Psoas muscle (tissue), 8 donors: ENCODE measurements around the gene TYW1. TPM values are rescaled to one million over a fixed set of nuclear protein-coding genes. Genes with fewer than 3 reads are reported as not detected.
"Not testable (repeated sequence)": the region's sequence is repeated elsewhere in the genome, so short reads cannot be mapped to it uniquely, and the experiment has no call there.

Source experiments
- ATAC-seq, 4 donors: fragments of 200-7000 bp; cut with Tn5 transposase; one replicate each; pipeline ENCODE4 v1.9.1; 2020; ENCODE audit warnings: moderate library complexity in 3 of 4, mild to moderate bottlenecking in 2 of 4
- DNase-seq, 2 donors: peaks; one replicate each; pipeline ENCODE4 v3.0.0-alpha.2; 2020
- H3K27ac ChIP-seq: fragments of 200-600 bp; one replicate; pipeline ENCODE4 v1.8.0; 2022
- H3K27me3 ChIP-seq, 3 donors: fragments of 200-600 bp in 1 of 3; one replicate each; pipeline versions ENCODE4 v1.6.1 to v1.8.0; 2013 to 2022; ENCODE audit warnings: low read length in 2 of 3, mild to moderate bottlenecking in 2 of 3, moderate library complexity in 1 of 3; ENCODE audit not compliant: insufficient read depth in 3 of 3
- H3K36me3 ChIP-seq, 2 donors: fragments of 200-600 bp in 1 of 2; one replicate each; pipeline versions ENCODE4 v1.6.1 to v1.8.0; 2013 to 2022; ENCODE audit warnings: low read depth in 1 of 2, mild to moderate bottlenecking in 1 of 2, moderate library complexity in 1 of 2; ENCODE audit not compliant: insufficient read depth in 1 of 2
- H3K4me1 ChIP-seq: fragments of 200-600 bp; one replicate; pipeline ENCODE4 v1.8.0; 2022
- H3K4me3 ChIP-seq: fragments of 200-600 bp; one replicate; pipeline ENCODE4 v1.8.0; 2022; ENCODE audit warnings: mild to moderate bottlenecking
- H3K9me3 ChIP-seq: fragments of 200-600 bp; one replicate; pipeline ENCODE4 v1.8.0; 2022
- whole genome bisulfite sequencing, 3 donors: extraction: QIAGEN DNeasy Blood & Tissue Kit; methylation state at CpG; one replicate each; pipeline versions ENCODE4 v1.1.6 to v1.1.7; 2013; 5-methylcytosine and 5-hydroxymethylcytosine counted together
- intact Hi-C, 2 donors: fragments of 100-400 bp; cut with DNase I; formaldehyde crosslinking; loops; one replicate each; pipeline versions ENCODE4 v1.11.0 to v1.14.2; 2022
- polyA plus RNA-seq, 3 donors: library from polyadenylated mRNA; stranded (reverse); fragments of 200-250 nt; gene quantifications; one replicate each; pipeline ENCODE4 v1.2.3, GENCODE V29; 2013
- total RNA-seq, 4 donors: library from RNA; stranded (reverse); fragmentation: NEBNext Ultra II Directional in 2 of 4; extraction: Animal tissue kit (Norgen Biotek cat#: 25700) in 2 of 4; gene quantifications; one replicate each; pipeline versions ENCODE4 v1.2.1 to v1.2.4, GENCODE V29; 2021 to 2023
- donor health status: healthy with polysubstance abuse.
- donor health status: DM: no; HTN: no; CAD: no; lungs with moderate emphysema.
- donor health status: Bipolar disorder and iron deficiency.
- donor health status: healthy.
- donor health status: DM: yes; HTN: yes; CAD: no.
- donor health status: DM: no; HTN: no; CAD: no.
- donor health status: DM: no; HTN: no; CAD: no.
- donor health status: DM: yes; HTN: yes; CAD: no.

TYW1 gene
- total and polyA plus RNA-seq, 7 donors, result 9.3 to 20.1 (median 10.7) TPM

- H3K9me3 ChIP-seq, H3K27me3 ChIP-seq, H3K27ac ChIP-seq, intact Hi-C loops, H3K4me1 ChIP-seq, DNase-seq, H3K4me3 ChIP-seq, H3K36me3 ChIP-seq: not testable (repeated sequence)
- WGBS, 3 donors, result 74 to 83% (median 75%) methylated on average over 3 to 4 of the region's 4 CpGs
- peak in 1 of 4 donors; percentile 55 for ATAC-seq
Measured at GRCh38 chr7:67135617-67136486, 139.2 kb downstream of the TYW1 start.

- intact Hi-C loops, H3K27ac ChIP-seq, DNase-seq, ATAC-seq, H3K27me3 ChIP-seq, H3K4me1 ChIP-seq, H3K36me3 ChIP-seq, H3K4me3 ChIP-seq, H3K9me3 ChIP-seq: not testable (repeated sequence)
- 87 to 97% (median 96%) methylated on average over 3 of the region's 3 CpGs for WGBS, 3 donors
Measured at GRCh38 chr7:67137489-67137888, 140.9 kb downstream of the TYW1 start.

GRCh38 chr7:67139876-67140275 is 143.2 kb downstream of the TYW1 start:
- ATAC-seq, H3K9me3 ChIP-seq, intact Hi-C loops, H3K4me1 ChIP-seq, DNase-seq, H3K4me3 ChIP-seq, H3K27me3 ChIP-seq, H3K27ac ChIP-seq, H3K36me3 ChIP-seq: not testable (repeated sequence)
- WGBS, 3 donors, result 88 to 96% (median 91%) methylated on average over 3 of the region's 3 CpGs

GRCh38 chr7:67141001-67141400 is 144.4 kb downstream of the TYW1 start:
- intact Hi-C loops, H3K36me3 ChIP-seq: not testable (repeated sequence)

GRCh38 chr7:67143091-67143786 is 146.6 kb downstream of the TYW1 start:
- intact Hi-C loops, H3K27me3 ChIP-seq, H3K9me3 ChIP-seq, H3K4me3 ChIP-seq, ATAC-seq, H3K27ac ChIP-seq, H3K36me3 ChIP-seq, H3K4me1 ChIP-seq, DNase-seq: not testable (repeated sequence)
- WGBS, 3 donors, result 72 to 79% (median 75%) methylated on average over 9 of the region's 9 CpGs

More at GRCh38 chr7:67141001-67141400, 144.4 kb downstream of the TYW1 start:
- H3K27me3 ChIP-seq, ATAC-seq, H3K4me3 ChIP-seq, H3K27ac ChIP-seq, DNase-seq, H3K9me3 ChIP-seq, H3K4me1 ChIP-seq: not testable (repeated sequence)
- WGBS, 3 donors, result 94 to 98% (median 96%) methylated on average over 2 of the region's 2 CpGs

- H3K4me3 ChIP-seq, H3K27me3 ChIP-seq, H3K27ac ChIP-seq, intact Hi-C loops, H3K4me1 ChIP-seq, DNase-seq, ATAC-seq, H3K9me3 ChIP-seq, H3K36me3 ChIP-seq: not testable (repeated sequence)
- WGBS, 3 donors, result 90 to 94% (median 93%) methylated on average over 3 of the region's 3 CpGs
Measured at GRCh38 chr7:67145581-67146193, 149.1 kb downstream of the TYW1 start.

- H3K27me3 ChIP-seq, DNase-seq, ATAC-seq, H3K36me3 ChIP-seq, H3K9me3 ChIP-seq, H3K27ac ChIP-seq, H3K4me3 ChIP-seq, intact Hi-C loops, H3K4me1 ChIP-seq: not testable (repeated sequence)
Measured at GRCh38 chr7:67149131-67149530, 152.5 kb downstream of the TYW1 start.

GRCh38 chr7:67154374-67154773 is 157.7 kb downstream of the TYW1 start:
- H3K4me3 ChIP-seq, ATAC-seq, DNase-seq, intact Hi-C loops, H3K9me3 ChIP-seq, H3K27ac ChIP-seq, H3K27me3 ChIP-seq, H3K4me1 ChIP-seq, H3K36me3 ChIP-seq: not testable (repeated sequence)

- intact Hi-C loops, H3K9me3 ChIP-seq, H3K4me3 ChIP-seq, H3K27me3 ChIP-seq, H3K36me3 ChIP-seq, H3K4me1 ChIP-seq, H3K27ac ChIP-seq, DNase-seq: not testable (repeated sequence)
- WGBS, 3 donors, result 98 to 99% (median 98%) methylated on average over 7 of the region's 7 CpGs
- peak in 1 of 4 donors; percentile 35 for ATAC-seq
Measured at GRCh38 chr7:67156064-67156463, 159.4 kb downstream of the TYW1 start.

- intact Hi-C loops, ATAC-seq, H3K9me3 ChIP-seq, H3K27me3 ChIP-seq, DNase-seq, H3K4me1 ChIP-seq, H3K27ac ChIP-seq, H3K4me3 ChIP-seq, H3K36me3 ChIP-seq: not testable (repeated sequence)
- 80 to 87% (median 82%) methylated on average over 5 of the region's 5 CpGs for WGBS, 3 donors
Measured at GRCh38 chr7:67163285-67163684, 166.7 kb downstream of the TYW1 start.

- H3K27ac ChIP-seq, H3K9me3 ChIP-seq, DNase-seq, intact Hi-C loops, H3K36me3 ChIP-seq, H3K27me3 ChIP-seq, H3K4me1 ChIP-seq, H3K4me3 ChIP-seq, ATAC-seq: not testable (repeated sequence)
- WGBS, 3 donors, result 83 to 90% (median 87%) methylated on average over 3 of the region's 3 CpGs
Measured at GRCh38 chr7:67171151-67171550, 174.5 kb downstream of the TYW1 start.
